Measurements from ENCODE around the gene CDH4. TPM values are rescaled to one million over a fixed set of nuclear protein-coding genes. Genes with fewer than 3 reads are reported as not detected.

Gene CDH4
- total RNA-seq, 4 donors from 2014 or later: 0.71 to 4.2 (median 2.9) TPM

DNA sequence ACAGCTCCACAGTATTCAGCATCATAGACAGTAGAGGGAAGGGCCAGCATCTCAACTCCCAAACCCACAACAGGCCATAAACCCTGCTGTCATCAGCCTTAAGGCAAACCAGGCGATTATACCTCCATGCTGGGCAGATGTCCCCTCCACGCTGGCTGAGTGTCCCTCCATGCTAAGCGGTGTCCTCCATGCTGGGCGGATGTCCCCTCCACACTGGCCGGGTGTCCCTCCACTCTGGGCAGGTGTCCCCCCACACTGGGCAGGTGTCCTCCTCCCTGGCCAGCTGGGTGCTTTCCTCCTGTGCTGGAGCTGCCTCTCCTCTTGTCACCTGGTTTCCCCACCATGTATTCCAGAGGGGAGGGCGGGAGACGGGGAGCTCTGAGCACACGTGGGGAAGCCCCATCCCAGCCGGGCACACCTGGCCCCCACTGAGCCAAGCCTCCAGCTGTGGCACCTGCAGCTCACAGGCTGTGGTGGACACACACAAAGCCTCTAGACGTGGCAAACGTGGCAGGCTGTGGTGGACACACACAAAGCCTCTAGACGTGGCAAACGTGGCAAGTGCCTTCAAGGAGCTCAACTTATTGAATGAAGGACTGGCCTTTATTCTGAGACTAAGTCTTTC is 616.5 kb downstream of the CDH4 start:
- intact Hi-C loops (cut with DNase I; ENCODE audit: low total_unique reads): no loop called here
- TF ChIP-seq, protein P1, sequence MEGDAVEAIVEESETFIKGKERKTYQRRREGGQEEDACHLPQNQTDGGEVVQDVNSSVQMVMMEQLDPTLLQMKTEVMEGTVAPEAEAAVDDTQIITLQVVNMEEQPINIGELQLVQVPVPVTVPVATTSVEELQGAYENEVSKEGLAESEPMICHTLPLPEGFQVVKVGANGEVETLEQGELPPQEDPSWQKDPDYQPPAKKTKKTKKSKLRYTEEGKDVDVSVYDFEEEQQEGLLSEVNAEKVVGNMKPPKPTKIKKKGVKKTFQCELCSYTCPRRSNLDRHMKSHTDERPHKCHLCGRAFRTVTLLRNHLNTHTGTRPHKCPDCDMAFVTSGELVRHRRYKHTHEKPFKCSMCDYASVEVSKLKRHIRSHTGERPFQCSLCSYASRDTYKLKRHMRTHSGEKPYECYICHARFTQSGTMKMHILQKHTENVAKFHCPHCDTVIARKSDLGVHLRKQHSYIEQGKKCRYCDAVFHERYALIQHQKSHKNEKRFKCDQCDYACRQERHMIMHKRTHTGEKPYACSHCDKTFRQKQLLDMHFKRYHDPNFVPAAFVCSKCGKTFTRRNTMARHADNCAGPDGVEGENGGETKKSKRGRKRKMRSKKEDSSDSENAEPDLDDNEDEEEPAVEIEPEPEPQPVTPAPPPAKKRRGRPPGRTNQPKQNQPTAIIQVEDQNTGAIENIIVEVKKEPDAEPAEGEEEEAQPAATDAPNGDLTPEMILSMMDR (IDR thresholded peaks at IDR 0.05): no peak
- TF ChIP-seq POLR2A (IDR thresholded peaks at IDR 0.05): no peak
- H3K4me3 ChIP-seq (ENCODE audit: low read depth, poor library complexity, severe bottlenecking): no peak overlapping the region
- no peak for DNase-seq (ENCODE audit: low spot score in 2 of 2)
- WGBS, 2 donors: 70 to 73% methylated on average over 13 of the region's 13 CpGs

DNA sequence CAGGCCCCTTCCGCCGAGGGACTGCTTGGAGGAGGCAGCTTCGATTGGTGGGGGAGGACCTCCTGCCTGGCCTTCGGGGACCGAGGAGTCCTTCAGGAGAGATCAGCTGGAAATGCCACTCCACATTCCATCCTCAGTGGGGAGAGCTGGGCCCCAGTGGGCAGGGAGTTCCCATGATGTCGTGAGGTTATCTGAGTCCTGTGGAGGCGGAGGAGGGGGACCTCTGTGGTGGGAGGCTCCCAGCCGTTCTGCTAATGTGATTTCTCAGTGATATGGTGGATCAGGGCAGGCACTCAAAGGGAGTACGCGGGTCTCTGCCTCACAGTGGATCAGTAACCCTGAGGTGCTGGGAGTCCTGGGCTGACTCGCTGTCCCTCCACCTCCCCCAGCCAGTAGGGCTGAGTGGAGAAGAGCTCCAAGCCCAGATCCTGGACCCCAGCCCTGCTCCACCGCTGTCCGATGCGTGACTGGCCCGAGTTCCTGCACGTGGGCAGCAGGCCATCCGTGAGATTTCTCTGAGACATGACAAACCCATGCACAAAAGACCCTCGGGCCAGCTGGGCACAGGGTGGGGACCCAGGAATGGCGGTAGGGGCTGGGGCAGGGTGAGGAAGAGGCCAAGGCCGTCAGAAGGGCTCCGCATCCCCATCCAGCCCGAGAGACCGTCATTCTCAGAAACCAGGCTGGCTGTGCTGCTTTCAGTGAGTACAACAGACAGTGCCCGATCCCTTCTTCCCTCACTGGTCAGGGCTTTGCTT is 617.9 kb downstream of the CDH4 start:
- no peak overlapping the region for H3K4me3 ChIP-seq (ENCODE audit: low read depth, poor library complexity, severe bottlenecking)
- DNase-seq (ENCODE audit: low spot score in 2 of 2): no peak
- WGBS, 2 donors: 83 to 85% methylated on average over 21 to 24 of the region's 24 CpGs
- intact Hi-C loops (cut with DNase I; ENCODE audit: low total_unique reads): no loop called here
- TF ChIP-seq, protein P1 (IDR thresholded peaks at IDR 0.05): no peak
- TF ChIP-seq POLR2A (IDR thresholded peaks at IDR 0.05): no peak

DNA sequence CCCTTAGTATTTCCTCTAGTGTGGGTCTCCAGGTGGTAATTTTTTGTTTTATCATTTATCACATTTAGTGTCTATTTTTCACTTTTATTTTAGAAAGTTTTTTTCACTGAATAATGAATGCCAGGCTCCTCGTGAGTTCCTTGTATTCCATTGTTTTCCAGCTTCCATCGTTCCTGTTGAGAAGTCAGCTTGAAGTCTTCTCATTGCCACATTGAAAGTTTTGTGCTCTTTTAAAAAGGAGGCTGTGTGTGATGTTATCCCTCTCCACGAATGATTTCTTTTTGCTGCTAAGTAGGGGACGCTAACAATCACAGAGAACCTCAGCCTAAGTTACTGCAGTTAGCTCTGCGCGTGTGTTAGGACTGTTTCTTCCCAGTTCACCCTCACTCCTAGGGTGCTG is 619.1 kb downstream of the CDH4 start:
- TF ChIP-seq POLR2A (IDR thresholded peaks at IDR 0.05): no peak
- TF ChIP-seq, protein P1 (IDR thresholded peaks at IDR 0.05): no peak
- no peak overlapping the region for H3K4me3 ChIP-seq (ENCODE audit: low read depth, poor library complexity, severe bottlenecking)
- WGBS, 2 donors: 81 to 82% methylated on average over 6 of the region's 6 CpGs
- no peak for DNase-seq (ENCODE audit: low spot score in 2 of 2)
- intact Hi-C loops (cut with DNase I; ENCODE audit: low total_unique reads): no loop called here

DNA sequence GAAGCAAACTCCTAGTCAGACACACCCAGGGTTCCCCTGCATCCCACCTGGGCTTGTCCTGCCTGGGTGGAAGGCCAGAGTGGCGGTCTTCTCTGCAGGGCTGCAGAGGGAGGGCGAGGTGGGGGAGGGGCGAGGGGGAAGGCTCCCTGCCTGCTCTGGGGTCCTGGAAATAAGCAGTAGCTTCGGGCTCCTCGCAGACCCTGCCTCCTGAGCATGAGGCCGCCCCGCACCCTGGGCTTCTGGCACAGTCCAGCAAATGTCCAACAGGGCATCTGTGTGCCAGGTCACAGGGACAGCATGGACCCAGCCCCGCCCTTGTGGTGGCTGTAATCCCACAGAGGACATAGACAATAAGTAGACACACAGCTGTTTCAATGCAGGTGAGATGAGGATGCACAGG is 619.9 kb downstream of the CDH4 start:
- no peak overlapping the region for H3K4me3 ChIP-seq (ENCODE audit: low read depth, poor library complexity, severe bottlenecking)
- no peak for DNase-seq (ENCODE audit: low spot score in 2 of 2)
- TF ChIP-seq POLR2A (IDR thresholded peaks at IDR 0.05): no peak
- TF ChIP-seq, protein P1 (IDR thresholded peaks at IDR 0.05): no peak
- 78 to 84% methylated on average over 8 of the region's 8 CpGs for WGBS, 2 donors
- intact Hi-C loops (cut with DNase I; ENCODE audit: low total_unique reads): no loop called here

DNA sequence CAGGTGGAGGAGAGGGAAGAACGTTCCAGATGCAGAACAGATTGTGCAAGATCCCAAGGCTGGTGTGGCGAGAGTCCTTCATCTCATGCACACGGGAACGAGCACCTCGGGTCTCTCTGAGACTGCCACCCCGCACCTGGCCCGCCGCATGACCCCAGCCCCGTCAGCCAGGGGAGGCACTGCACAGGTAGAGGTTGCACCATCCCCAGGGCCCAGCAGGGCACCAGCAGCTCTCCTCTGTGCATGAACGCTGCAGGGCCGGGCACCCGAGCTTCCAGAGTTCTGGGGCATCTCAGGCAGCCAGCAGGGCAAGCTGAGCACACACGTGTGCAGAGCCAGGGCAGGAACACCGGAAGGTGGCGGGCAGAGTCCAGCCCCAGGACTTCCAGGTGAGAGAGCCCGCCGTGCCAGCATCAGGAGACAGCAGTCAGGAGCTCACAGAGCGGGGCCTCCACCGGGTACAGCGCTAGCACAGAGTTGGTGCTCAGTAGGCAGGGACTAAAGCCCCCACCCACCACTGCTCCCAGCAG is 620.4 kb downstream of the CDH4 start:
- 82 to 92% methylated on average over 16 to 20 of the region's 20 CpGs for WGBS, 2 donors
- intact Hi-C loops (cut with DNase I; ENCODE audit: low total_unique reads): no loop called here
- no peak for TF ChIP-seq POLR2A (IDR thresholded peaks at IDR 0.05)
- TF ChIP-seq, protein P1 (IDR thresholded peaks at IDR 0.05): no peak
- H3K4me3 ChIP-seq (ENCODE audit: low read depth, poor library complexity, severe bottlenecking): no peak overlapping the region
- DNase-seq (ENCODE audit: low spot score in 2 of 2): no peak
